Fibroblast of lung (primary cell): ENCODE data around the gene DUSP16.

Source experiments
- CTCF ChIP-seq, 2 donors: IDR thresholded peaks in 1 of 2; conservative IDR thresholded peaks in 1 of 2; 1 replicate in 1 of 2; 2 replicates in 1 of 2; pipeline ENCODE4 v1.5.1; 2011 to 2012; ENCODE audit warnings: low read length in 2 of 2, control low read depth in 1 of 2, inconsistent platforms in 1 of 2, low read depth in 1 of 2, mild to moderate bottlenecking in 1 of 2
- EZH2 ChIP-seq: IDR thresholded peaks from 2 replicates; pipeline ENCODE4 v1.5.1; 2012; ENCODE audit warnings: low read length, control low read depth, mild to moderate bottlenecking; ENCODE audit errors: missing control alignments

- TF ChIP-seq CTCF (conservative IDR thresholded peaks at IDR 0.05 in 1 of 2, IDR thresholded peaks at IDR 0.05 in 1 of 2; ENCODE audit: low read depth in 1 of 2, low read length in 2 of 2): no peak
- no peak for TF ChIP-seq EZH2
Measured at GRCh38 chr12:12582193-12582881, 19.7 kb upstream of the DUSP16 start.
